Activated CD4-positive, alpha-beta T cell treated with anti-CD3 and anti-CD28 coated beads for 36 hours (primary cell): ENCODE measurements around the gene RPL10. TPM values are rescaled to one million over a fixed set of nuclear protein-coding genes. Genes with fewer than 3 reads are reported as not detected.
A peak's percentile ranks its signal among the peaks of the same experiment; 100 is the strongest.
"Not testable (repeated sequence)": the region's sequence is repeated elsewhere in the genome, so short reads cannot be mapped to it uniquely, and the experiment has no call there.

Experiments
- ATAC-seq: fragments of 200-7000 bp; cut with Tn5 transposase; one replicate; pipeline ENCODE4 v1.10.0; 2021; ENCODE audit warnings: mild to moderate bottlenecking, moderate library complexity
- CTCF ChIA-PET: fragments of 350-600 bp; sonication (Branson Sonifier 250); formaldehyde crosslinking; loops from one replicate; lab custom pipeline; 2021; ENCODE audit warnings: antibody characterized with exemption; lab: Charles Lee
- POLR2A ChIA-PET: fragments of 350-600 bp; sonication (Branson Sonifier 250); formaldehyde crosslinking; loops from one replicate; lab custom pipeline; 2021; ENCODE audit warnings: antibody characterized with exemption, inconsistent platforms; lab: Charles Lee
- DNase-seq: peaks from one replicate; pipeline ENCODE4 v3.0.0-alpha.2; 2020
- H3K27ac Mint-ChIP-seq: one replicate; pipeline ENCODE4 v1.8.0; 2021; ENCODE audit warnings: mixed read lengths
- H3K27me3 Mint-ChIP-seq: one replicate; pipeline ENCODE4 v1.8.0; 2021; ENCODE audit warnings: mixed read lengths
- H3K36me3 Mint-ChIP-seq: one replicate; pipeline ENCODE4 v1.8.0; 2021; ENCODE audit warnings: low read depth, mixed read lengths
- H3K4me1 Mint-ChIP-seq: one replicate; pipeline ENCODE4 v1.8.0; 2021; ENCODE audit warnings: mixed read lengths
- H3K4me3 Mint-ChIP-seq: one replicate; pipeline ENCODE4 v1.8.0; 2021; ENCODE audit warnings: mild to moderate bottlenecking, moderate library complexity, mixed read lengths
- H3K9me3 Mint-ChIP-seq: one replicate; pipeline ENCODE4 v1.8.0; 2021; ENCODE audit warnings: low read depth, mixed read lengths
- intact Hi-C, 2 experiments: fragments of 100-400 bp; cut with DNase I in 1 of 2; cut with micrococcal nuclease in 1 of 2; formaldehyde crosslinking; loops; one replicate each; pipeline versions ENCODE4 v1.14.2 to v1.15.1; 2022 to 2024; cut with DNase I, micrococcal nuclease
- total RNA-seq, 2 experiments: library from RNA; stranded (reverse); gene quantifications; one replicate each; pipeline ENCODE4 v1.2.3, GENCODE V29; 2021

The RPL10 gene
- total RNA-seq, 2 experiments from 2014 or later, result 1,286 to 2,705 TPM

DNA sequence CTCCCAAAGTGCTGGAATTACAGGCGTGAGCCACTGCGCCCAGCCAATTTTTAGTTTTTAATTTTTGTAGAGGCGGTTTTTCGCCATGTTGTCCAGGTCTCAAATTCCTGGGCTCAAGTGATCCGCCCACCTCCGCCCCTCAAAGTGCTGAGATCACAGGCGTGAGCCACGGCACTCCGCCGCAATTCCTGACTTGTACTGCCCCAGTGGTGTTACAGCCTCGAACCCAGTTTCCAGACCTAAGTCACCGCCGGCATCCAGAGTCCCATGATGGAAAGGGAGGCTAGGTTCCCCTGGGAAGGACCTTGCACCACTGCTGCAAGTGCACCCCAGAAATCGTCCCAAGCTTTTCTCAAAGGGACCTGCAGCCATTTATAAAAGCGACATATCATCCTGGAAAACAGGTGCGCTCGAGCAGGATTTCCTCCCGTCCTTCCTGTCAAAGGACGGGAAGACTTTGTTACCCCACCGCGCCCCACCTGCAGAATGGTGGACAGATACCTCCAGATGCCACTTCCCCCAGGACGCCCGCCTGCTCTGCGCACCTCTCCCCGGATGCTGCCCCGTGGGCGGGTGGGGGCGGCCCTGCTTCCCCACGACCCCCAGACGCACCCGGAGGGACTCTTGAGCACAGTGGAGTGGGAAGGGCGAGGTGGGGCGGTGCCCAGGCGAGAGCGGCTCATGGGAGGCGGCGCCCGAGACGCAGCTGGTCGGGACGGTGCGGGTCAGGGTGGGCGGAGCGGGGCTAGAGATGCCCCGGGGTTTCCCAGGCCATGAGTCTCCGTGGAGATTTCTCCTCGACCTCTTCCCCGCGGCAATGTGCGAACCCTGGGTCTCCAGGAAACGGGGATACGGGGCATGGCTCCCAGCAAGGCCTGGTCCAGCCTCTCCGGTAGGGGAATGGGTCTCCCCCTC lies 947 bp upstream of the RPL10 start:
- Mint-ChIP-seq H3K27ac (peak overlapping the region; percentile 100), H3K4me3 (peak overlapping the region; percentile 99), H3K9me3 (no peaks in the 10 kb centered on the region), H3K36me3 (peaks cover 35% of the 10 kb centered on the region), H3K4me1 (no peaks in the 10 kb centered on the region), H3K27me3 (no peaks in the 10 kb centered on the region)
- CTCF ChIA-PET, result interaction anchor here (1.0 to 1.4 kb wide), 2 partner anchors 15 to 32 kb away, joined by 3 to 5 read pairs; no protein-coding TSS in a partner anchor
- DNase-seq, result peak; percentile 76
- POLR2A ChIA-PET, result interaction anchor here (0.6 to 1.0 kb wide), 5 partner anchors 12 to 128 kb away, joined by 3 to 7 read pairs (median 4); partner anchors contain the start of genes DNASE1L1 and EMD
- intact Hi-C loops, result no loop called here
- peak; percentile 48 for ATAC-seq

DNA sequence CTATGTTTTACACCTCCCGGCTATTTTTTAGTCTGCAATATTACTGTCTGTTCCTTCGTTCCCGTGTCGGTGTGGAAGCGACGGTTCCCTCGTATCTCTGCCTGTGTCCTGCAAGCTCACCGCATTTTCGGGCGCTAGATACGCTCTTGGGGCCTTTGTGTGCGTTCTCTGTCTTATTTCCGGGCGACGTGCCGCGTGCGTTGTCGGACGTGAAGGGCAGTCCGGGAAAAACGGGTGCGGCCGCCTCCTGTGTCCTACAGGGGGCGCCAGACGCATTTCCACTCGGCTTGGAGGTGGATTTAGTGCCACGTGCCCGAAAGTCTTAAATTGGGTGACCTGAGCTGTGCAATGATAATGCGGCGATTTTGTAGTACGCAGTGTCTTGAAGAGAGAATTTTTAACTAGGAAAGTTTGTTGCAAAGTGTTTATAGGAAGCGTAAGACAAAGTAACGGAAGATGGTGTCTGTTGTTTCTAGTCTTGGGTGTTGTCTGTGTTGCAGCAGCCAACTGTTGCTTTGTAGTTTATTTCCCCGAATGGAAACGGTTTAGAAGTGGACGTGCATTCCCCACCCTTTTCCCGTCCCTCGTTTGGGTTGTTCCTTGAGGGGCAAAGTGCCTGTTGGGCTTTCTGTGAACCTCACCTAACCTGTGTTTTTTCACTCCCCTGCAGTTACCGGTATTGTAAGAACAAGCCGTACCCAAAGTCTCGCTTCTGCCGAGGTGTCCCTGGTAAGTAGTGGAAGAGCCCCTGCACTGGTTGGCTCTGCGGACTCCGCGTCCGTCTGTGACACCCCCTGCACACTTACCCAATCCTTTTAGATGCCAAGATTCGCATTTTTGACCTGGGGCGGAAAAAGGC lies 720 bp downstream of the RPL10 start:
- no peaks in the 10 kb centered on the region for H3K4me1 Mint-ChIP-seq
- H3K4me3 Mint-ChIP-seq, result peak overlapping the region; percentile 99
- peak overlapping the region; percentile 100 for H3K27ac Mint-ChIP-seq
- H3K27me3 Mint-ChIP-seq, result no peaks in the 10 kb centered on the region
- intact Hi-C loops, result loop anchor here in 1 of 2 experiments (1.0 to 2.0 kb wide), 12 partner anchors 12 to 675 kb away; partner anchors contain the start of genes ABCD1, ATP6AP1, BCAP31 and FAM3A
- ATAC-seq, result peak; percentile 35
- H3K9me3 Mint-ChIP-seq, result no peaks in the 10 kb centered on the region
- CTCF ChIA-PET, result interaction anchor here (1.9 kb wide), 1 partner anchor 12 kb away, joined by 9 read pairs; the partner anchor contains the start of gene TAFAZZIN
- H3K36me3 Mint-ChIP-seq, result peaks cover 35% of the 10 kb centered on the region
- DNase-seq, result peak; percentile 90
- POLR2A ChIA-PET, result interaction anchor here (1.6 to 1.7 kb wide), 2 partner anchors 13 to 28 kb away, joined by 3 to 7 read pairs; no protein-coding TSS in a partner anchor

DNA sequence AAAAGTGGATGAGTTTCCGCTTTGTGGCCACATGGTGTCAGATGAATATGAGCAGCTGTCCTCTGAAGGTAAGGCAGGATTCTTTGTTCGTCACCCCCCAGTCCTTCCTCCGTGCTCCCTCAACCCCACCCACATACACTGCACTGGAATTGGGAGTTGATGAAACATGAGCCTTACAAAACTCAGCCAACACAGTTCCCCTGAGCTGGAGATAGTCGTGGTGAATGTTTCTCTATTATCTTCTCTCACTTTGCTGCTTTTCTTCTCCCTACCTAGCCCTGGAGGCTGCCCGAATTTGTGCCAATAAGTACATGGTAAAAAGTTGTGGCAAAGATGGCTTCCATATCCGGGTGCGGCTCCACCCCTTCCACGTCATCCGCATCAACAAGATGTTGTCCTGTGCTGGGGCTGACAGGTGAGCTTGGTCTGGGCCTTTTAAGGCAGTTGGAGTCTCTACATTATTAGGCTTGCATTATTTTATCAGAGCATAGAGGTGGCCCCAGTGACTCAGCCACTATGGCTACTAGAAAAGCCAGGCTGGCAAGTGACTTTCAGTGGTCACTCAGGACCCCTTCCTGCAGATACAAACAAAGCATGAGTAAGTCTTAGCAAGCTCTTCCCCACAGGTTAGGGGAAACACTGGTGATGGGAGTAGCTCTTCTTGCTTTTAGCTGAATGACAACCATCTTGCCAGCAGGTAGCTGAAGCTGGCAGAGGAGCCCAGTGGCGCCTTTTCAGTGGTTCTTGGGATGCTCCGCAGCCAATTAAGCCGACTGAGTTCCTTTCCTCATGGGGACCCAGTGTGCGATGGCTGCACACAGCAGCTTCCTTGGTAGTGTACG lies 1.6 kb downstream of the RPL10 start:
- POLR2A ChIA-PET, result interaction anchor here (1.7 kb wide), 1 partner anchor 29 kb away, joined by 3 read pairs; no protein-coding TSS in a partner anchor
- H3K4me1 Mint-ChIP-seq, result no peaks in the 10 kb centered on the region
- intact Hi-C loops, result loop anchor here in 1 of 2 experiments (2.0 kb wide), 2 partner anchors 29 to 37 kb away; partner anchors contain the start of genes ATP6AP1 and GDI1
- no peaks in the 10 kb centered on the region for H3K9me3 Mint-ChIP-seq
- H3K27ac Mint-ChIP-seq, result peak overlapping the region; percentile 100
- ATAC-seq (no peak), DNase-seq (peak; percentile 50)
- no peaks in the 10 kb centered on the region for H3K27me3 Mint-ChIP-seq
- H3K4me3 Mint-ChIP-seq, result peak overlapping the region; percentile 99
- CTCF ChIA-PET, result interaction anchor here (1.9 kb wide), 1 partner anchor 11 kb away, joined by 9 read pairs; the partner anchor contains the start of gene TAFAZZIN
- H3K36me3 Mint-ChIP-seq, result peaks cover 35% of the 10 kb centered on the region

DNA sequence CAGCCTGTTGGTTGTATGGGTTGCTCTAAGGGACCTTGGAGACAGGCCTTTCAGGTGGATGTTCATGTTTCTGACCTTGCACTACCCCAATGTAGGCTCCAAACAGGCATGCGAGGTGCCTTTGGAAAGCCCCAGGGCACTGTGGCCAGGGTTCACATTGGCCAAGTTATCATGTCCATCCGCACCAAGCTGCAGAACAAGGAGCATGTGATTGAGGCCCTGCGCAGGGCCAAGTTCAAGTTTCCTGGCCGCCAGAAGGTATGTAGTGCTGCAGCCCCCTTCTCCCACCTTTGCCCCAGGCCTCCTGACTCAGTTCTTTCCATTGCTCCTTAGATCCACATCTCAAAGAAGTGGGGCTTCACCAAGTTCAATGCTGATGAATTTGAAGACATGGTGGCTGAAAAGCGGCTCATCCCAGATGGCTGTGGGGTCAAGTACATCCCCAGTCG lies 2.2 kb downstream of the RPL10 start:
- peaks cover 35% of the 10 kb centered on the region for H3K36me3 Mint-ChIP-seq
- POLR2A ChIA-PET, result interaction anchor here (1.7 kb wide), 1 partner anchor 29 kb away, joined by 3 read pairs; no protein-coding TSS in a partner anchor
- CTCF ChIA-PET, result interaction anchor here (1.9 kb wide), 1 partner anchor 10 kb away, joined by 9 read pairs; the partner anchor contains the start of gene TAFAZZIN
- intact Hi-C loops, ATAC-seq, H3K27me3 Mint-ChIP-seq, H3K9me3 Mint-ChIP-seq, H3K4me1 Mint-ChIP-seq, DNase-seq: not testable (repeated sequence)
- peak overlapping the region; percentile 99 for H3K4me3 Mint-ChIP-seq
- H3K27ac Mint-ChIP-seq, result peak overlapping the region; percentile 100

DNA sequence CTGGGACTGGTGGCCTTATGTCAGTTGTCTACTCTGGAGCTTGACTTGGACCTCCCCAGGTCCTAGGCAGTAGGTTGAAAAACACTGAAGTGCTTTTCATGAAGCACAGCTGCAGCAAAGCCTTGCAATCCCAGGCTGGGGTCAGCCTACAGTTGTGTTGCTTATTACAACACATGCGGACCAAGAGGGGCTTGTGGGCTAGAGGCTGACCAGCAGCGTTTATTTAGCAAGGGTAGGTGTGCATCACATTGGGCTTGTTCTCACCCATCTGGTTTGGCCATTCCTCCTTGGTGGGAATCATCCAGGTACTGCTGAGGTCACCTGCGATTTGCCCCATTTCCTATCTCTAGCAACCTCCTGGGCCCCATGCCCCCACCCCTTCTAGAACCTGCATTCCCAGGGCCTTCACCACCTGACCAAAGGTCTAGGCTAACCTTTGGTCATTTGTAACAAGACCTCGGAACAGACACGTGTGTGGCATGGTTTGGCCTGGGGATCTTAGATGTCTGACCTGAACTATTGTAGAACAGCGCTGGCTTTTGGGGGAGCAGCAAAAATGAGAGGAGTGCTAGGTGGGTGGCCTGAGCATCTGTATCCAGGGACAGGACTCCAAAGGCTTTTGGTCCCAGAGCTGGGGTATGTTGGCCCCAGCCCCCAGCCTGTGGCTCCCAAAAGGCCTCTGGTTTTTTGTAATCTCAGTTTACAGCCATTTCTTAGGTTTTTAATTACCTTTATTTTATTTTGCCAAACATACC lies 3.0 kb downstream of the RPL10 start:
- intact Hi-C loops, result no loop called here
- Mint-ChIP-seq H3K27me3 (no peaks in the 10 kb centered on the region), H3K4me3 (peak overlapping the region; percentile 99), H3K9me3 (no peaks in the 10 kb centered on the region), H3K36me3 (peaks cover 35% of the 10 kb centered on the region), H3K4me1 (no peaks in the 10 kb centered on the region), H3K27ac (peak overlapping the region; percentile 100)
- DNase-seq (peak; percentile 23), ATAC-seq (no peak)
- ChIA-PET CTCF (no interaction called here), POLR2A (no interaction called here)

- Mint-ChIP-seq H3K27ac (no peak overlapping the region), H3K4me1 (no peaks in the 10 kb centered on the region)
- intact Hi-C loops, result no loop called here
Measured at GRCh38 chrX:154401918-154402621, 3.9 kb downstream of the RPL10 start.

GRCh38 chrX:154402622-154403127 lies 4.5 kb downstream of the RPL10 start:
- Mint-ChIP-seq H3K27me3 (no peaks in the 10 kb centered on the region), H3K4me3 (no peak overlapping the region), H3K36me3 (peaks cover 35% of the 10 kb centered on the region), H3K9me3 (no peaks in the 10 kb centered on the region), H3K4me1 (no peaks in the 10 kb centered on the region), H3K27ac (no peak overlapping the region)
- DNase-seq, result no peak
- ATAC-seq, result no peak
- intact Hi-C loops, result no loop called here
- ChIA-PET POLR2A (no interaction called here), CTCF (no interaction called here)

More at GRCh38 chrX:154401918-154402621, 3.9 kb downstream of the RPL10 start:
- ATAC-seq (no peak), DNase-seq (no peak)
- Mint-ChIP-seq H3K36me3 (peaks cover 35% of the 10 kb centered on the region), H3K27me3 (no peaks in the 10 kb centered on the region), H3K4me3 (no peak overlapping the region), H3K9me3 (no peaks in the 10 kb centered on the region)
- ChIA-PET CTCF (no interaction called here), POLR2A (no interaction called here)

DNA sequence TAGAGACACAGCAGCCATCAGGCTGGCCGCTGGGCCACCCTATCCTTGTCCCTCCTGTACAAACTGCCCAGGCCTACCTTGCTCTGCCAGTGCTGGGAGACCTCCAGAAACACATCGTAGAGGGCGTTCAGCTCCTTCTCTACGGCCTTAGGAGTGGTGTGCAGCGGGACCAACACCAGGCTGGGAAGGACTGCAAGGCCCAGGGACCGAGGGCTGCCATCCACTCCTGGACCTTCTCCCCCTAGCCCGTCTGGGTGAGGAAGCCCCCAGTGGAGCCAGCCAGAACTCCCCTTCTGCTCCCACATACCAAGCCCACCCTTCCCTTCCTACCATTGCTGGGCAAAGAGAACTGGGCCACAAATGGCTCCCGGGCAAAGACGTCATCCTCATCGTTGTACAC lies 5.0 kb downstream of the RPL10 start:
- no peak for ATAC-seq
- no peak overlapping the region for H3K4me3 Mint-ChIP-seq
- intact Hi-C loops, result no loop called here
- H3K36me3 Mint-ChIP-seq, result peaks cover 31% of the 10 kb centered on the region
- DNase-seq, result no peak
- no peaks in the 10 kb centered on the region for H3K4me1 Mint-ChIP-seq
- ChIA-PET POLR2A (interaction anchor here (1.1 kb wide), 1 partner anchor 81 kb away, joined by 3 read pairs; no protein-coding TSS in a partner anchor), CTCF (no interaction called here)
- no peak overlapping the region for H3K27ac Mint-ChIP-seq
- H3K27me3 Mint-ChIP-seq, result no peaks in the 10 kb centered on the region
- no peaks in the 10 kb centered on the region for H3K9me3 Mint-ChIP-seq

GRCh38 chrX:154403858-154404257 lies 5.7 kb downstream of the RPL10 start:
- intact Hi-C loops, result no loop called here
- ChIA-PET POLR2A (interaction anchor here (1.1 kb wide), 1 partner anchor 80 kb away, joined by 3 read pairs; no protein-coding TSS in a partner anchor), CTCF (interaction anchor here (0.8 kb wide), 1 partner anchor 27 kb away, joined by 3 read pairs; no protein-coding TSS in a partner anchor)
- Mint-ChIP-seq H3K4me1 (peaks cover 3% of the 10 kb centered on the region), H3K36me3 (peaks cover 25% of the 10 kb centered on the region), H3K27me3 (no peaks in the 10 kb centered on the region), H3K9me3 (no peaks in the 10 kb centered on the region), H3K4me3 (no peak overlapping the region), H3K27ac (no peak overlapping the region)
- no peak for ATAC-seq
- no peak for DNase-seq
